HEK293 (cell line): ENCODE measurements around the gene CCDC136.

Source experiments
- TRIM28 ChIP-seq: IDR thresholded peaks from 2 replicates; pipeline ENCODE4 v1.6.1; 2011; ENCODE audit warnings: low read length, control low read depth, borderline replicate concordance
- YY1 ChIP-seq: fragments of 450-650 bp; formaldehyde crosslinking; IDR thresholded peaks from 2 replicates; pipeline ENCODE4 v1.5.1; 2018; ENCODE audit warnings: missing biosample characterization, missing genetic modification characterization
- YY2 ChIP-seq: fragments of 450-650 bp; formaldehyde crosslinking; IDR thresholded peaks from 2 replicates; pipeline ENCODE4 v1.5.1; 2016; ENCODE audit warnings: missing biosample characterization, missing genetic modification characterization
- ZNF121 ChIP-seq: fragments of 450-650 bp; formaldehyde crosslinking; IDR thresholded peaks from 2 replicates; pipeline ENCODE4 v1.5.1; 2016; ENCODE audit warnings: missing biosample characterization, missing genetic modification characterization
- TF ChIP-seq, protein P1 (sequence below): fragments of 450-650 bp; formaldehyde crosslinking; IDR thresholded peaks from 2 replicates; pipeline ENCODE4 v1.5.1; 2016; ENCODE audit warnings: missing biosample characterization, missing genetic modification characterization
- TF ChIP-seq, protein P2 (sequence below): fragments of 450-650 bp; formaldehyde crosslinking; IDR thresholded peaks from 2 replicates; pipeline ENCODE4 v1.5.1; 2016; ENCODE audit warnings: missing biosample characterization, missing genetic modification characterization
- TF ChIP-seq, protein P3 (sequence below): fragments of 450-650 bp; formaldehyde crosslinking; IDR thresholded peaks from 2 replicates; pipeline ENCODE4 v1.5.1; 2016; ENCODE audit warnings: missing biosample characterization, missing genetic modification characterization
- TF ChIP-seq, protein P4 (sequence below): fragments of 450-650 bp; formaldehyde crosslinking; IDR thresholded peaks from 2 replicates; pipeline ENCODE4 v1.5.1; 2016; ENCODE audit warnings: missing biosample characterization, missing genetic modification characterization

DNA sequence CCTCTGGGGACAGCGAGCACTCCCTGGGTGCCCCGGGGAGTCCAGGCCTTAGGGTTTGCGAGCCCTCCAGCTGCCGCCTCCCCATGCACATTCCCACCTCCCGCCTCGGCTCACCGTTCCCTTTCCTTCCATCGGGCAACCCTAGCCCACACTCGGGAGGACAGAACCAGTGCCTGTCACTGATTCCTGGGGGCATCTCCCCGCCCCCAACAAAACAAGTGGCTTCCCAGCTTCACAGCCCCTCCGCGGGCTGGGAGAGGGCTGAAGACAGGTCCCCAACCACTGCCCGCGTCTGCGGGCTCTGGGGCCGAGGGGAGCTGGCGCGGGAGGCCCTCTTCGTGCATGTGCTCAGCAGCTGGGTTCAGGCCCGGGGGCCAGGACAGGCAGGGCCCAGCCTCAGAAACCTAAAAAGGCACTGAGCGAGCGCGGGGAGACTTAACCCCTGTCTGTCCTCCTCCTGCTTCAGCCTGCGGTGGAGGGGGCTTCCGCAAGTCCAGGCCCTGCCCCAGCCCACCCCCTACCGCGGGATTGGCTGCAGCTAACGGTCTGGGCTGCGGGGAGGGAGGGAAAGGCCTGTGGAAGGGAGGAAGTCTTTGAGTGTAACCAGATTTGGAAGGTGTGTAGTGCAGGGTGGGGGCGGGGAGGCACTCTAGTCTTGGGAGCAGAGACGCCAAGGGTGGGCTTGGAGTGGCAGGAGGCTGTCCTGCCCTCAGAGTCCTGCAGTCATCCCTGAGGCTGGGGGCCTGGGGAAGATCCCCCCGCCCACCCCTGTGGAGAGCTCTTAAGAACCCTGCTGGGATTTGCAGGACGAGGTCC lies 39.6 kb downstream of the CCDC136 start:
- TF ChIP-seq TRIM28, result no peak
- TF ChIP-seq YY2 (tag by site-specific recombination), result no peak
- TF ChIP-seq, protein P1, sequence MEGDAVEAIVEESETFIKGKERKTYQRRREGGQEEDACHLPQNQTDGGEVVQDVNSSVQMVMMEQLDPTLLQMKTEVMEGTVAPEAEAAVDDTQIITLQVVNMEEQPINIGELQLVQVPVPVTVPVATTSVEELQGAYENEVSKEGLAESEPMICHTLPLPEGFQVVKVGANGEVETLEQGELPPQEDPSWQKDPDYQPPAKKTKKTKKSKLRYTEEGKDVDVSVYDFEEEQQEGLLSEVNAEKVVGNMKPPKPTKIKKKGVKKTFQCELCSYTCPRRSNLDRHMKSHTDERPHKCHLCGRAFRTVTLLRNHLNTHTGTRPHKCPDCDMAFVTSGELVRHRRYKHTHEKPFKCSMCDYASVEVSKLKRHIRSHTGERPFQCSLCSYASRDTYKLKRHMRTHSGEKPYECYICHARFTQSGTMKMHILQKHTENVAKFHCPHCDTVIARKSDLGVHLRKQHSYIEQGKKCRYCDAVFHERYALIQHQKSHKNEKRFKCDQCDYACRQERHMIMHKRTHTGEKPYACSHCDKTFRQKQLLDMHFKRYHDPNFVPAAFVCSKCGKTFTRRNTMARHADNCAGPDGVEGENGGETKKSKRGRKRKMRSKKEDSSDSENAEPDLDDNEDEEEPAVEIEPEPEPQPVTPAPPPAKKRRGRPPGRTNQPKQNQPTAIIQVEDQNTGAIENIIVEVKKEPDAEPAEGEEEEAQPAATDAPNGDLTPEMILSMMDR (tag by site-specific recombination), result no peak
- no peak for TF ChIP-seq YY1
- TF ChIP-seq, protein P2, sequence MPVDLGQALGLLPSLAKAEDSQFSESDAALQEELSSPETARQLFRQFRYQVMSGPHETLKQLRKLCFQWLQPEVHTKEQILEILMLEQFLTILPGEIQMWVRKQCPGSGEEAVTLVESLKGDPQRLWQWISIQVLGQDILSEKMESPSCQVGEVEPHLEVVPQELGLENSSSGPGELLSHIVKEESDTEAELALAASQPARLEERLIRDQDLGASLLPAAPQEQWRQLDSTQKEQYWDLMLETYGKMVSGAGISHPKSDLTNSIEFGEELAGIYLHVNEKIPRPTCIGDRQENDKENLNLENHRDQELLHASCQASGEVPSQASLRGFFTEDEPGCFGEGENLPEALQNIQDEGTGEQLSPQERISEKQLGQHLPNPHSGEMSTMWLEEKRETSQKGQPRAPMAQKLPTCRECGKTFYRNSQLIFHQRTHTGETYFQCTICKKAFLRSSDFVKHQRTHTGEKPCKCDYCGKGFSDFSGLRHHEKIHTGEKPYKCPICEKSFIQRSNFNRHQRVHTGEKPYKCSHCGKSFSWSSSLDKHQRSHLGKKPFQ (tag by site-specific recombination), result no peak
- TF ChIP-seq, protein P3, sequence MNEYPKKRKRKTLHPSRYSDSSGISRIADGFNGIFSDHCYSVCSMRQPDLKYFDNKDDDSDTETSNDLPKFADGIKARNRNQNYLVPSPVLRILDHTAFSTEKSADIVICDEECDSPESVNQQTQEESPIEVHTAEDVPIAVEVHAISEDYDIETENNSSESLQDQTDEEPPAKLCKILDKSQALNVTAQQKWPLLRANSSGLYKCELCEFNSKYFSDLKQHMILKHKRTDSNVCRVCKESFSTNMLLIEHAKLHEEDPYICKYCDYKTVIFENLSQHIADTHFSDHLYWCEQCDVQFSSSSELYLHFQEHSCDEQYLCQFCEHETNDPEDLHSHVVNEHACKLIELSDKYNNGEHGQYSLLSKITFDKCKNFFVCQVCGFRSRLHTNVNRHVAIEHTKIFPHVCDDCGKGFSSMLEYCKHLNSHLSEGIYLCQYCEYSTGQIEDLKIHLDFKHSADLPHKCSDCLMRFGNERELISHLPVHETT, result no peak
- no peak for TF ChIP-seq ZNF121
- TF ChIP-seq, protein P4, sequence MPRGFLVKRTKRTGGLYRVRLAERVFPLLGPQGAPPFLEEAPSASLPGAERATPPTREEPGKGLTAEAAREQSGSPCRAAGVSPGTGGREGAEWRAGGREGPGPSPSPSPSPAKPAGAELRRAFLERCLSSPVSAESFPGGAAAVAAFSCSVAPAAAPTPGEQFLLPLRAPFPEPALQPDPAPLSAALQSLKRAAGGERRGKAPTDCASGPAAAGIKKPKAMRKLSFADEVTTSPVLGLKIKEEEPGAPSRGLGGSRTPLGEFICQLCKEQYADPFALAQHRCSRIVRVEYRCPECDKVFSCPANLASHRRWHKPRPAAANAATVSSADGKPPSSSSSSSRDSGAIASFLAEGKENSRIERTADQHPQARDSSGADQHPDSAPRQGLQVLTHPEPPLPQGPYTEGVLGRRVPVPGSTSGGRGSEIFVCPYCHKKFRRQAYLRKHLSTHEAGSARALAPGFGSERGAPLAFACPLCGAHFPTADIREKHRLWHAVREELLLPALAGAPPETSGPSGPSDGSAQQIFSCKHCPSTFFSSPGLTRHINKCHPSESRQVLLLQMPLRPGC (tag by site-specific recombination), result no peak
